GM19025 (cell line): ENCODE results near the gene RNF222.
A peak's percentile ranks its signal among the peaks of the same experiment; 100 is the strongest.
"Not testable (repeated sequence)": the region's sequence is repeated elsewhere in the genome, so short reads cannot be mapped to it uniquely, and the experiment has no call there.

Experiments
- ATAC-seq: cut with Tn5 transposase; IDR thresholded peaks from one replicate; pipeline ENCODE4 v1.9.1; 2021; ENCODE audit warnings: mild to moderate bottlenecking, low read depth, moderate library complexity; ENCODE audit not compliant: unreplicated experiment

RNF222 gene

GRCh38 chr17:8413328-8413727 is 15.7 kb upstream of the RNF222 start:
- no peak for ATAC-seq

- ATAC-seq, result no peak
These were observed 14.5 kb upstream of the RNF222 start for GRCh38 chr17:8412089-8412488.

- ATAC-seq, result no peak
These were observed 13.2 kb upstream of the RNF222 start for GRCh38 chr17:8410883-8411238.

- ATAC-seq, result no peak
These were observed 12.6 kb upstream of the RNF222 start for GRCh38 chr17:8409966-8410882.

GRCh38 chr17:8408371-8408770 is 10.7 kb upstream of the RNF222 start:
- ATAC-seq, result no peak

GRCh38 chr17:8406174-8406573 is 8.5 kb upstream of the RNF222 start:
- ATAC-seq, result no peak

GRCh38 chr17:8405499-8406016 is 7.9 kb upstream of the RNF222 start:
- ATAC-seq, result no peak

- no peak for ATAC-seq
These were observed 5.4 kb upstream of the RNF222 start for GRCh38 chr17:8402921-8403536.

GRCh38 chr17:8401107-8401506 is 3.5 kb upstream of the RNF222 start:
- ATAC-seq, result no peak

- ATAC-seq, result no peak
These were observed 1.4 kb upstream of the RNF222 start for GRCh38 chr17:8398980-8399379.

GRCh38 chr17:8394497-8394896 is 3.1 kb downstream of the RNF222 start:
- not testable (repeated sequence) for ATAC-seq

- no peak for ATAC-seq
These were observed 4.0 kb downstream of the RNF222 start for GRCh38 chr17:8393470-8394231.

- no peak for ATAC-seq
These were observed 4.8 kb downstream of the RNF222 start for GRCh38 chr17:8392674-8393469.

- no peak for ATAC-seq
These were observed 5.4 kb downstream of the RNF222 start for GRCh38 chr17:8392274-8392673.

- ATAC-seq, result no peak
These were observed 5.9 kb downstream of the RNF222 start for GRCh38 chr17:8391711-8392110.

- no peak for ATAC-seq
These were observed 9.5 kb downstream of the RNF222 start for GRCh38 chr17:8387914-8388651.

GRCh38 chr17:8386841-8387240 is 10.8 kb downstream of the RNF222 start:
- no peak for ATAC-seq

- ATAC-seq, result no peak
These were observed 12.7 kb downstream of the RNF222 start for GRCh38 chr17:8384801-8385378.

GRCh38 chr17:8383143-8383822 is 14.3 kb downstream of the RNF222 start, which contains the start of gene RPL26:
Gene RPL26 (minus strand): TSS chr17:8383193. CDS start chr17:8382310, 883 bp downstream.
- peak; percentile 87 for ATAC-seq
